GM19438 (cell line): Measurements from ENCODE around the gene GIT1.
A peak's percentile ranks its signal among the peaks of the same experiment; 100 is the strongest.

Source experiments
- ATAC-seq: cut with Tn5 transposase; IDR thresholded peaks from one replicate; pipeline ENCODE4 v1.9.1; 2021; ENCODE audit warnings: low read depth; ENCODE audit not compliant: unreplicated experiment

Gene GIT1

DNA sequence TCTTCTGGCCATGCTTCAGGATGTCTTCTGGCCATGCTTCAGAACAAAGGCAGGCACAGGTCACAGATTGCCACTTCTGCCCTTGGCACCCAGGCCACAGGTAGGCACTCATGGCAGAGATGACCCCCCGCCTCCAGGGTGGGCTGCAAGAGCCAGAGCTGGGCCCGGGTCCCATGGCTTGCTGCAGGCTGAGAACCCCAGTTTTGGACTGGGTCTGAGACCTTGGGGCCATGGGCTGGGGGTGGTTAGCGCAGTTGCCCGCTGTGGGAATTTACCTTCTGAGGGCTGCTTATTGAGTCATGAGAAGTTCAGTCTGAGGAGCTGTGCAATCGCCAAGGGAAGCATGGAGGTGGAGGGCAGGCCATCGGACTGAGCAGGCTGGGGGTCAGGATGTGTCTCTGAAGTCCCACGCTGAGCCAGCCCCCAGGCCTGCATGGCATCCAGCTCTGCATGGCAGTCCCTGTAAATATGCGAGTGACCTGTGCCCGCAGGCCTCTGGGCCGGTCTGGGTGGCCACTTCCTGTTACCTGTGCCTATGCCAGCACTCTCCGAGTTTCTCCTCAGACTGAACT, 5.2 kb upstream of the GIT1 start:
- ATAC-seq, result no peak

- no peak for ATAC-seq
Observed at GRCh38 chr17:29593591-29594518, 4.4 kb upstream of the GIT1 start.

GRCh38 chr17:29592850-29593551, 3.6 kb upstream of the GIT1 start, which contains the start of gene ANKRD13B:
Gene ANKRD13B (plus strand): TSS chr17:29593132. CDS start chr17:29593622, 490 bp downstream.
- no peak for ATAC-seq

DNA sequence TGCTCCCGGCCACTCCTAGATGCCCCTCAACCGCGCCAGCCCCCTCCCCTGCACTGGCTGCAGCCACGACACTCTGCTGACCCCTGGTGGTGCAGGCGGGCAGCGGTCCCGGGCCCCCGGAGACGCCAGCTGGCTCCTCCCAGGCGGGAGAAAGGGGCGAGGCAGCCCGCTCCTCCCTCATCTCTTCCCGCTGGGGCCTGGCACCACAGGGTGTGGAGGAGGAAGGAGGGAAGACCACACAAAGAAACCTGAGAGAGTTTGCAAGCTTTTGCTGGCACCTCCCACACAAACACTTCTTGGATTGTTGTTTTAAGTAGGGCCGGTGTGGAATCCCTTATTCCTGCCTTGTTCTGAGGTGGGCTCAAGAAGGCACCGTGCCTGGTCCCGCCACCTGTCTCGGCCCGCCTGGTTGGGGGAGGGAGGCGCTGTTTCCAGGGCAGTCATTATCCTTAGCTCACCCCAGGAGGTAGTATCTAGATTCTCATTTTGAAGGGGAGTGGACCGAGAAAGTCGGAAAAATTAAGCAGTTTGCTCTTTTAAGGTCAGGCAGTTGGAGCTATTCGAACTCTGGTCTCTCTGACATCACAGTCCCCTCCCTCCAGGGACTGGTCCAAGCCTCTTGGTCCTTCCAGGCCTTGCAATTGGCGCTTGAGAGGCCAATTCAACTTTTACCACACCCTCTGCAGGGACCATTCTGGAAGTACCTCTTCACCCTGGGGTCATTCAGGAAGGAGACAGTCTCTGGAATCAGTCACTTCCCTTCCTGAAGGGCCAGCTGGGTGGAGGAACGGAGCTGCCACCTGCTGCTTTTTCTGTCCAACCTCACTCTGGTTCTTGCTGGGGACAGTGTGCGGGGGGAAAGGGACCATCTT, 2.5 kb upstream of the GIT1 start:
- ATAC-seq, result no peak

DNA sequence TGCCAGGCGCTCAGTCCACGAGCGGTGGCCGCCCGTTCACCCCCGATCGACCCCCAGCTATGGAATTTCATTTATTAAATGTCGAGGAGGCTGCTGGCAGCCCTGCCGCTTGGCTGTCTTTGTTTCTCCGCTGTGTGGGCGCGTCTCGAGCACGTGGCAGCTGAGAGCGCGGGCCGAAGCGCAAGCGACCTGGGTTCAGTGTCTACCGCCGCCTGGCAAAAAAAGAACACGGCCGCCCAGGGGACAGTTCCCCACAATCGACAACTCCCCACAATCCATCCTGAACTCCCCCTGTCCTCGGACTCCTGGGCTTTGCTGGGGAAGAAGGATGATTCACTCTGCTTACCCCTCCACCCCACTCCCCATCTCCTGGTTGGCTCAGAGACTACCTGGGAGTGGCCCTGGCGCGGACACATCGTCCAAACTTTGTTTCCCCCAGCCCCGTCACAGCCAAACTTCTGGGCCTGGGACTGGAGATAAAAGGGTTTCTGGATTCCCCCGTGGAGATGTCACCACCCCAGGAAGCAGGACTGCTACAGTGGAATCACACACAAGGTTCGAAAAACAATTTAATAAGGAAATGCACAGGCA, 1.8 kb upstream of the GIT1 start:
- no peak for ATAC-seq

GRCh38 chr17:29590411-29591145, 1.1 kb upstream of the GIT1 start:
- no peak for ATAC-seq

DNA sequence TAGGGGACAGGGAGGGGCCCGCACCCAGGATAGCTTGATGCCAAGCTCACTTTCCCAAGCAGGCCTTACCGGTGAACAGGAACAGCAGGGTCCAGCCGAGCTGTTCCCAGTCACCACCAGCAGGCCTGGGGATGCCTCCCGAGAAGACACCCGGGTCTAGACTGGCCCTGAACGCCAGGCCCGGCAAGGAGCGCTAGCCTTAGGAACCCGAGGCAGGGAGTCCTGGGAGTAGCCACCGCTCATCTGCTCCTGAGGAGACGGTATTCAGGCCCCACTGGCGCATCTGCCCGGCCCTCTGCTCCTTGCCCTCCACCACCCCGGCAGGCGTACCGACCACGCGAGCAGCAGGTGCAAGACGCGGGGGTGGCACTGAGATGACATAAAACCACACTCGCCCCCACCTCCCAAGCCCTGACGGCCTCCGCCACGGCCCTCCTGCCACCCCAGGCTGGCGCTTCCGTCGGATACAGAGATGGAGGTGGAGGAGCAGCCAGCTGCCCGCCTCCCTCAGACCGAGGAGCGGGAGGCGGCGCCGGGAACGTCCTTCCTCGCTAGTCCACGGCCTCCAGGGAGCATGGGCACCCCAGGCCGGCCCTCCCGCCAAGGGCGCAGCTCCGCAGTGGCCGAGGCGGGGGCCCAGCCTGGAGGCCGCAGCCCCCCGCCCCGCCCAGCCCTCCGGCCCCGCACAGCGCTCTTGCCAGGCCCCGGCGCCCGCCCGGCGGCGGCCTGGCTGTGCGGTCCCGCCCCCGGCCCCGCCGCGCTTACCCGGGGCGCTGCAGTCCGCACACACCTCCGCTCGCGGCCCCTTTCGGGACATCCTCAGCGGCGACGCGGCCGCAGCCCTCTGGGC, 661 bp downstream of the GIT1 start:
- ATAC-seq, result peak; percentile 3

DNA sequence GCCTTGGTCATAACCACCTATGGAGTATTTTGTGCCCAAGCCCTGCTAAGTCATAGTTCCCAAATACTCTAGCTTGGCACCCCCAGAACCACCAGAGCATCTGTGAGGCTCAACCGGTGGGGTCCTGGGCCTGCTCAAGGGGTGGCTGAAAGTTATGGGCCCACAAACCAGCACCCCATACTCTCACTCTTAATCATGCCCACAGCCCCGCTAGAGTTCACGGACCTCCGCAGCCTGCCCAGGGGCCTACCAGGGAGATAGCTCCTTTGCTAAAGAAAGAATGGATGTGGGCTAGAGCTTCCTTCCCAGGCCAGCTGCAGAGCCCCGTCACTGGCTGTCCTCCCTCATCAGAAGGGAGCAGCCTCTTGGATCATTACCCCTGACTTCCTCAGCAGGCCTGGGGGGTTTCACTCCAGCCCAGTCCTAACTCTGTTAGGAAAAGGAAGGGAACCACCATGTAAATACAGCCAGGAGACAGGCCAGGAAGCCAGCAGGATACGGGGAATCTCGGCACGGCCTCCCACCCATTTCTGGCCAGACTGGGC, 1.4 kb downstream of the GIT1 start:
- no peak for ATAC-seq

DNA sequence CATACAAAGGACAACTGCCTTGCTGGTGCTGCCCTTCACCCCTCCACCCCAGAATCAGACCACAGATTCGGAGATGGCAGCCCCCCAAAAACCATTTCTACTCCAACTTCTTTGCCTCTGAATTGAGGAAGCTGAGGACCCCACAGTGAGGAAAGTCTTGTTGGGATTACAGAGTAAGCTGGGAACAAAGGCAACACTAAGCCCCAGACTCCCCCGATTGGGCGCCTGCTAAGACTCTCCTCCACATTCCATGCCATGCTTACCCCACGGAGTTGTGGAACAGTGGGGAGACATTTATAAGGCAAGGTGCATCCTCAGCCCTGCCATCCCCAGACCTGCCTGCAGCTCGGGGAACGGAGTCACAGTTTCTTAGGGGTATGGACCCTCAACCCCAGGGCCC, 1.9 kb downstream of the GIT1 start:
- no peak for ATAC-seq

- no peak for ATAC-seq
Observed at GRCh38 chr17:29586676-29587469, 2.6 kb downstream of the GIT1 start.

DNA sequence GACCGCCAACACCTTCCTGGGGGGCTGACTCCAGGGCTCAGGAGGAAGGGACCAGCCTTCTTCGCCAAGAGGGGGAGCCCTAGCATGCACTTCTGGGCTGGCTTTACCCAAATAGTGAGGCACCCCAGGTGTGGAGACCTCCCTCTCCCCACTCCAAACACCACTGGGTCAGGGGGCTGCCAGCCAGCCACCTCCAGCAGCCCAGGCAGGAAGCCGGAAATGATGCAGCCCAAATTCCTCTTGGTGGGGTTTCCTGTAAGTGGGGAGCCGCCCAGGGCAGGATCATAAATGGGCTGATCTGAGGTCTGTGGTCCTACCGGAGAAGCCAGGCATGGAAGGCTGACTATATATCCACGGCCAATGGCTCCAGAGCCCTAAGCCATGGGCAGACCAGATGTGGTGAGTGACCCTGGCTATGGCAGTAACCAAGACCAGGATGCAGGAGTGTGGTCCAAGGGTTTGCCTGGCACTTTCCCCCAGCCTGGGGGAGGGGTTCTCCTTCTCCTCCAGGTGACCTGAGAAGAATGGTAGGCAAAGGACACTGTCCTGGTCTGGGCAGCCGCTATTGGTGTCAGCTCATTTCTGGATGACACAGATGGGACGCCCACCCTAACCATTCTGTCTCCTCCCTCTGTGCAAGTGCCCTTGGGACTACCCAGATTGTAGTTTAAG, 4.2 kb downstream of the GIT1 start:
- no peak for ATAC-seq

GRCh38 chr17:29584452-29585079, 4.9 kb downstream of the GIT1 start:
- ATAC-seq, result no peak

- no peak for ATAC-seq
Observed at GRCh38 chr17:29583324-29584248, 5.9 kb downstream of the GIT1 start.

DNA sequence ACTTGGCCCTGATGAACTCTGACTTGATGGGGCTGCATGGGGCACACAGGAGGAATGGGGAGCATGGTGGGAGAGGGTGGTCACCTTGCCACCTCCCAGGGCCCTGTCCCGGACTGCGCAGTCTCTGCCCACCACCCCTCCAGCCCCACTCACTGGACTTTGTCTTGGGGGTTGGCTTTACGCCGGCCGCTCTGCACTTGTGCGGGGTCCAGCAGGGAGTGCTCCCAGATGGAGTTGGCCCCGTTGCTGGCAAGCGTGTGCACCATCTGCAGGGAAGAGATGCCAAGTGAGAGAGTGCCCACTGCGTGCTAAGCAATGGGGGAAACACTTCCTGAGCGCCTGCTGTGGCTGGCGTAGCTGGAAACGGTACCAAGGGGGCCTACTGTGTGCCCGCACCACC, 6.7 kb downstream of the GIT1 start:
- ATAC-seq, result no peak

GRCh38 chr17:29582254-29582765, 7.1 kb downstream of the GIT1 start:
- no peak for ATAC-seq
